Measurements from ENCODE around the gene HLA-DPA1. TPM values are rescaled to one million over a fixed set of nuclear protein-coding genes. Genes with fewer than 3 reads are reported as not detected.

Gene HLA-DPA1
- total RNA-seq, 2 donors from 2014 or later, result 11.4 to 25.8 TPM

GRCh38 chr6:33017018-33017417, 56.4 kb downstream of the HLA-DPA1 start:
- DNase-seq, result no peak
- H3K27me3 Mint-ChIP-seq (ENCODE audit: low read depth), result peaks cover 8% of the 10 kb centered on the region
- no peak overlapping the region for H3K27ac Mint-ChIP-seq
- ATAC-seq (replicated peaks in 1 of 2), result no peak
- H3K4me1 Mint-ChIP-seq (ENCODE audit: low read depth), result peaks cover 26% of the 10 kb centered on the region
- no peaks in the 10 kb centered on the region for H3K9me3 Mint-ChIP-seq
- no peak overlapping the region for H3K4me3 Mint-ChIP-seq
- H3K36me3 Mint-ChIP-seq (ENCODE audit: insufficient read depth in 2 of 2), result no peaks in the 10 kb centered on the region

GRCh38 chr6:33015798-33016197, 57.7 kb downstream of the HLA-DPA1 start:
- peaks cover 8% of the 10 kb centered on the region for H3K27me3 Mint-ChIP-seq (ENCODE audit: low read depth)
- no peaks in the 10 kb centered on the region for H3K36me3 Mint-ChIP-seq (ENCODE audit: insufficient read depth in 2 of 2)
- H3K9me3 Mint-ChIP-seq, result no peaks in the 10 kb centered on the region
- no peak overlapping the region for H3K27ac Mint-ChIP-seq
- H3K4me3 Mint-ChIP-seq, result no peak overlapping the region
- ATAC-seq (replicated peaks in 1 of 2), result no peak
- peaks cover 26% of the 10 kb centered on the region for H3K4me1 Mint-ChIP-seq (ENCODE audit: low read depth)
- no peak for DNase-seq

GRCh38 chr6:33014841-33015634, 58.4 kb downstream of the HLA-DPA1 start:
- H3K36me3 Mint-ChIP-seq (ENCODE audit: insufficient read depth in 2 of 2), result no peaks in the 10 kb centered on the region
- peaks cover 26% of the 10 kb centered on the region for H3K4me1 Mint-ChIP-seq (ENCODE audit: low read depth)
- no peak overlapping the region for H3K4me3 Mint-ChIP-seq
- peaks cover 8% of the 10 kb centered on the region for H3K27me3 Mint-ChIP-seq (ENCODE audit: low read depth)
- ATAC-seq (replicated peaks in 1 of 2) (peak; percentile 70 to 73), DNase-seq (peak; percentile 52 to 74)
- H3K27ac Mint-ChIP-seq, result no peak overlapping the region
- H3K9me3 Mint-ChIP-seq, result no peaks in the 10 kb centered on the region

Other genes with a start within 250 kb of the HLA-DPA1 start
- gene TAP2, start 234.9 kb downstream of the HLA-DPA1 start, total RNA-seq, result 100 to 1,000 TPM; 117 to 127 TPM
- gene PSMB8, start 229.6 kb downstream of the HLA-DPA1 start, total RNA-seq, result 100 to 1,000 TPM; 301 to 305 TPM
- 100 to 1,000 TPM; 328 to 373 TPM for gene TAP1, start 219.9 kb downstream of the HLA-DPA1 start, total RNA-seq
- 100 to 1,000 TPM; 271 to 299 TPM for gene PSMB9, start 219.5 kb downstream of the HLA-DPA1 start, total RNA-seq
- gene HLA-DMB, start 132.6 kb downstream of the HLA-DPA1 start, total RNA-seq, result 1 to 10 TPM; 3.4 to 3.6 TPM
- gene HLA-DMA, start 120.6 kb downstream of the HLA-DPA1 start, total RNA-seq, result 10 to 100 TPM; 19.4 to 20.2 TPM
- gene BRD2, start 105.1 kb downstream of the HLA-DPA1 start, total RNA-seq, result 100 to 1,000 TPM; 238 to 291 TPM
- 1 to 10 TPM; 3.1 to 3.9 TPM for gene HLA-DOA, start 64.1 kb downstream of the HLA-DPA1 start, total RNA-seq
- gene HLA-DPB1, start 2.3 kb upstream of the HLA-DPA1 start, total RNA-seq, result 10 to 100 TPM; 12.5 to 20.9 TPM
- gene COL11A2, start 118.8 kb upstream of the HLA-DPA1 start, total RNA-seq, result 1 to 10 TPM; 2.5 to 3.2 TPM
- gene RXRB, start 127.0 kb upstream of the HLA-DPA1 start, total RNA-seq, result 10 to 100 TPM; 55.6 to 57.5 TPM
- 10 to 100 TPM; 56.1 to 58.3 TPM for gene SLC39A7, start 127.2 kb upstream of the HLA-DPA1 start, total RNA-seq
- gene HSD17B8, start 131.0 kb upstream of the HLA-DPA1 start, total RNA-seq, result 10 to 100 TPM; 35.8 to 36.0 TPM
- 10 to 100 TPM; 30.1 to 37.7 TPM for gene RING1, start 134.9 kb upstream of the HLA-DPA1 start, total RNA-seq
- 10 to 100 TPM; 50.7 to 54.9 TPM for gene VPS52, start 198.2 kb upstream of the HLA-DPA1 start, total RNA-seq
- gene RPS18, start 198.4 kb upstream of the HLA-DPA1 start, total RNA-seq, result 1,000 to 10,000 TPM; 4,335 to 4,825 TPM
- gene B3GALT4, start 203.5 kb upstream of the HLA-DPA1 start, total RNA-seq, result 10 to 100 TPM; 10.1 to 14.2 TPM
- gene WDR46, start 215.6 kb upstream of the HLA-DPA1 start, total RNA-seq, result 10 to 100 TPM; 46.6 to 54.0 TPM
- 10 to 100 TPM; 41.9 to 54.6 TPM for gene PFDN6, start 216.0 kb upstream of the HLA-DPA1 start, total RNA-seq
- 10 to 100 TPM; 34.3 to 43.7 TPM for gene RGL2, start 225.3 kb upstream of the HLA-DPA1 start, total RNA-seq
- 100 to 1,000 TPM; 180 to 210 TPM for gene TAPBP, start 240.4 kb upstream of the HLA-DPA1 start, total RNA-seq
- gene ZBTB22, start 244.1 kb upstream of the HLA-DPA1 start, total RNA-seq, result 10 to 100 TPM; 14.9 to 16.1 TPM
- 10 to 100 TPM; 56.5 to 61.3 TPM for gene DAXX, start 249.3 kb upstream of the HLA-DPA1 start, total RNA-seq

Measured in activated T-cell treated with anti-CD3 and anti-CD28 coated beads, Interleukin-2, amount 50 U/mL, for 72 hours (primary cell).